RPMI7951 (cell line): ENCODE results near the gene LYSMD2. TPM values are rescaled to one million over a fixed set of nuclear protein-coding genes. Genes with fewer than 3 reads are reported as not detected.

Source experiments
- DNase-seq: peaks from one replicate; pipeline ENCODE4 v3.0.0-alpha.2; 2012; ENCODE audit warnings: low read depth
- total RNA-seq: library from RNA; depleted of rRNA; stranded (reverse); fragments of >200 nt; shearing (Covaris generic); gene quantifications from 2 replicates; pipeline ENCODE4 v1.2.3, GENCODE V29; 2014

LYSMD2 gene
- total RNA-seq, 1 experiment from 2014 or later = 17.5 TPM

GRCh38 chr15:51751697-51752683 lies 14.5 kb upstream of the LYSMD2 start:
- peak; percentile 43 for DNase-seq

- peak; percentile 40 for DNase-seq
These were observed 13.6 kb upstream of the LYSMD2 start, which contains the start of gene TMOD2 for GRCh38 chr15:51750792-51751696. Gene TMOD2 (plus strand): TSS chr15:51751597. CDS start chr15:51766442, 14,845 bp downstream.

GRCh38 chr15:51750186-51750585 lies 12.7 kb upstream of the LYSMD2 start:
- DNase-seq = no peak

GRCh38 chr15:51749307-51749706 lies 11.9 kb upstream of the LYSMD2 start:
- no peak for DNase-seq

- DNase-seq = no peak
These were observed 1.7 kb upstream of the LYSMD2 start for GRCh38 chr15:51739061-51739712.

GRCh38 chr15:51738553-51738952 lies 1.1 kb upstream of the LYSMD2 start:
- no peak for DNase-seq

GRCh38 chr15:51736751-51737521 lies 519 bp downstream of the LYSMD2 start:
- DNase-seq = peak; percentile 40

- no peak for DNase-seq
These were observed 1.4 kb downstream of the LYSMD2 start for GRCh38 chr15:51736069-51736468.

- no peak for DNase-seq
These were observed 2.0 kb downstream of the LYSMD2 start for GRCh38 chr15:51735228-51736010.

GRCh38 chr15:51732646-51733045 lies 4.8 kb downstream of the LYSMD2 start:
- no peak for DNase-seq

GRCh38 chr15:51731549-51732267 lies 5.7 kb downstream of the LYSMD2 start:
- peak; percentile 62 for DNase-seq

GRCh38 chr15:51727141-51727897 lies 10.1 kb downstream of the LYSMD2 start:
- DNase-seq = peak; percentile 65

- DNase-seq = peak; percentile 93
These were observed 11.0 kb downstream of the LYSMD2 start for GRCh38 chr15:51726302-51727073.

GRCh38 chr15:51724673-51725072 lies 12.8 kb downstream of the LYSMD2 start:
- DNase-seq = no peak

GRCh38 chr15:51724199-51724598 lies 13.3 kb downstream of the LYSMD2 start:
- DNase-seq = no peak

- DNase-seq = no peak
These were observed 16.1 kb downstream of the LYSMD2 start for GRCh38 chr15:51721199-51721960.
